ENCODE measurements around the gene TH. TPM values are rescaled to one million over a fixed set of nuclear protein-coding genes. Genes with fewer than 3 reads are reported as not detected.

The TH gene
- total and polyA plus RNA-seq, 2 experiments from 2014 or later: 0.34 TPM; not detected in 1

GRCh38 chr11:2121227-2122130 lies 50.1 kb downstream of the TH start:
- Histone ChIP-seq H3K27me3 (ENCODE audit: insufficient read depth) (no peaks in the 10 kb centered on the region), H3K27ac (ENCODE audit: low read depth) (no peak overlapping the region), H2AFZ (no peak overlapping the region), H3K4me3 (no peak overlapping the region), H3K9me2 (ENCODE audit: insufficient read depth) (no peaks in the 10 kb centered on the region), H3K36me3 (ENCODE audit: insufficient read depth) (no peaks in the 10 kb centered on the region), H3K79me2 (replicated peaks; ENCODE audit: insufficient read depth) (no peaks in the 10 kb centered on the region), H3K4me2 (no peak overlapping the region), H3K4me1 (ENCODE audit: insufficient read depth) (no peaks in the 10 kb centered on the region; the same call in 1 of the 2 replicates), H4K20me1 (replicated peaks; ENCODE audit: insufficient read depth) (no peaks in the 10 kb centered on the region), H3F3A (replicated peaks; ENCODE audit: low read depth) (no peaks in the 10 kb centered on the region)
- DNase-seq (ENCODE audit: low spot score) (no peak), ATAC-seq (no peak)
- Mint-ChIP-seq H3K36me3 (ENCODE audit: low read depth) (peaks cover 7% of the 10 kb centered on the region), H3K4me1 (peaks cover 4% of the 10 kb centered on the region; the same call in 1 of the 3 replicates), H3K27ac (no peak overlapping the region), H3K4me3 (no peak overlapping the region), H3K27me3 (ENCODE audit: insufficient read depth, low read depth, poor library complexity) (peaks cover 13% of the 10 kb centered on the region), H3K9me3 (peaks cover 14% of the 10 kb centered on the region)
- no peak for TF ChIP-seq CREB1 (CRISPR knock-in tag; IDR thresholded peaks at IDR 0.05; ENCODE audit: low read depth)
- TF ChIP-seq ZNF114 (CRISPR knock-in tag; IDR thresholded peaks at IDR 0.05): no peak
- TF ChIP-seq ETS1 (IDR thresholded peaks at IDR 0.05): no peak
- no peak for TF ChIP-seq REST (IDR thresholded peaks at IDR 0.05; ENCODE audit: unreplicated experiment)
- TF ChIP-seq POLR2AphosphoS5 (IDR thresholded peaks at IDR 0.05; ENCODE audit: low read depth): no peak
- no peak for TF ChIP-seq CTCF (conservative IDR thresholded peaks at IDR 0.05; ENCODE audit: low read depth in 2 of 2)
- no peak for TF ChIP-seq EZH2phosphoT487 (IDR thresholded peaks at IDR 0.05; ENCODE audit: unreplicated experiment)
- no peak for TF ChIP-seq STAT1 (IDR thresholded peaks at IDR 0.05; ENCODE audit: unreplicated experiment)
- TF ChIP-seq EZH2 (IDR thresholded peaks at IDR 0.05; ENCODE audit: low read depth, unreplicated experiment): no peak
- TF ChIP-seq ZNF331 (CRISPR knock-in tag; IDR thresholded peaks at IDR 0.05; ENCODE audit: low read depth): no peak
- no peak for TF ChIP-seq JUNB (IDR thresholded peaks at IDR 0.05; ENCODE audit: unreplicated experiment)
- TF ChIP-seq NANOG (IDR thresholded peaks at IDR 0.05; ENCODE audit: borderline replicate concordance): no peak

Measured in GM23338 (cell line).